HepG2 (cell line): Measurements from ENCODE around the gene PRRT2. TPM values are rescaled to one million over a fixed set of nuclear protein-coding genes. Genes with fewer than 3 reads are reported as not detected.

Source experiments
- ARHGAP35 ChIP-seq: sonication (generic); formaldehyde crosslinking; IDR thresholded peaks from 2 replicates; pipeline ENCODE4 v1.9.0; 2022; ENCODE audit warnings: mild to moderate bottlenecking, inconsistent platforms, moderate library complexity, missing genetic modification reagents, borderline replicate concordance
- ATF1 ChIP-seq: IDR thresholded peaks from 2 replicates; pipeline ENCODE4 v1.6.1; 2016; ENCODE audit warnings: mild to moderate bottlenecking, control low read depth
- BRD4 ChIP-seq: sonication (generic); formaldehyde crosslinking; IDR thresholded peaks from 2 replicates; pipeline ENCODE4 v1.4.0; 2020; ENCODE audit warnings: missing genetic modification reagents
- CSRNP1 ChIP-seq: sonication (generic); formaldehyde crosslinking; IDR thresholded peaks from 2 replicates; pipeline ENCODE4 v1.8.1; 2023; ENCODE audit warnings: mild to moderate bottlenecking, missing genetic modification reagents
- FLYWCH1 ChIP-seq: sonication (generic); formaldehyde crosslinking; IDR thresholded peaks from 2 replicates; pipeline ENCODE4 v1.8.1; 2023; ENCODE audit warnings: mild to moderate bottlenecking, missing genetic modification reagents
- KDM2A ChIP-seq: sonication (generic); formaldehyde crosslinking; IDR thresholded peaks from 2 replicates; pipeline ENCODE4 v1.4.0; 2020; ENCODE audit warnings: low read depth, missing genetic modification reagents, borderline replicate concordance
- KLF12 ChIP-seq: sonication (generic); formaldehyde crosslinking; IDR thresholded peaks from 2 replicates; pipeline ENCODE4 v1.4.0; 2020; ENCODE audit warnings: missing genetic modification reagents, borderline replicate concordance
- KMT2B ChIP-seq: IDR thresholded peaks from 2 replicates; pipeline ENCODE4 v1.6.1; 2016; ENCODE audit warnings: missing genetic modification reagents, missing compliant biosample characterization
- MAZ ChIP-seq, 2 experiments: sonication (generic) in 1 of 2; formaldehyde crosslinking in 1 of 2; IDR thresholded peaks; 2 replicates each; pipeline versions ENCODE4 v1.5.0 to v1.6.1; 2012 to 2020; ENCODE audit warnings: low read depth in 2 of 2, mild to moderate bottlenecking in 2 of 2, borderline replicate concordance in 1 of 2, improper control_type of control experiment in 1 of 2, low read length in 1 of 2, missing genetic modification reagents in 1 of 2, moderate library complexity in 1 of 2
- MXI1 ChIP-seq: IDR thresholded peaks from 3 replicates; pipeline ENCODE4 v1.6.1; 2012; ENCODE audit warnings: low read depth, low read length, inconsistent platforms, borderline replicate concordance
- POLR2AphosphoS5 ChIP-seq: IDR thresholded peaks from 2 replicates; pipeline ENCODE4 v1.6.1; 2012; ENCODE audit warnings: low read depth, low read length
- TOPORS ChIP-seq: sonication (generic); formaldehyde crosslinking; IDR thresholded peaks from 2 replicates; pipeline ENCODE4 v1.8.0; 2023; ENCODE audit warnings: mild to moderate bottlenecking, missing genetic modification reagents
- ZBTB3 ChIP-seq: sonication (generic); formaldehyde crosslinking; IDR thresholded peaks from 2 replicates; pipeline ENCODE4 v1.4.0; 2020; ENCODE audit warnings: low read depth, mild to moderate bottlenecking, moderate library complexity, missing genetic modification reagents, borderline replicate concordance
- ZC3H4 ChIP-seq: sonication (generic); formaldehyde crosslinking; IDR thresholded peaks from 2 replicates; pipeline ENCODE4 v1.4.0; 2020; ENCODE audit warnings: missing genetic modification reagents, borderline replicate concordance
- ZFX ChIP-seq: sonication (generic); formaldehyde crosslinking; IDR thresholded peaks from 2 replicates; pipeline ENCODE4 v1.4.0; 2020; ENCODE audit warnings: mild to moderate bottlenecking, low read depth, missing genetic modification reagents, moderate library complexity
- ZNF577 ChIP-seq: sonication (generic); formaldehyde crosslinking; IDR thresholded peaks from 2 replicates; pipeline ENCODE4 v1.4.0; 2020; ENCODE audit warnings: mild to moderate bottlenecking, low read depth, missing genetic modification reagents, borderline replicate concordance
- ZNF709 ChIP-seq: sonication (generic); formaldehyde crosslinking; IDR thresholded peaks from 2 replicates; pipeline ENCODE4 v1.5.0; 2020; ENCODE audit warnings: mild to moderate bottlenecking, missing genetic modification reagents
- polyA plus RNA-seq, 8 experiments: library from polyadenylated mRNA; depleted of rRNA in 3 of 8; stranded (reverse) in 7 of 8; unstranded in 1 of 8; fragments of >200 nt; fragmentation: Illumina TruSeq in 4 of 8; extraction: Trizol in 4 of 8; gene quantifications; 2 replicates each; pipeline versions ENCODE4 v1.2.1 to v1.2.3, GENCODE V29; 2011 to 2016; ENCODE audit warnings: low read depth in 4 of 8, missing spikeins in 1 of 8, mixed read lengths in 1 of 8; ENCODE audit not compliant: insufficient read depth in 1 of 8
- total RNA-seq, 5 experiments: library from RNA; depleted of rRNA; stranded (reverse); fragments of >200 nt; fragmentation: Illumina TruSeq; extraction: Trizol; gene quantifications; 2 replicates each; pipeline ENCODE4 v1.2.3, GENCODE V29; 2016; ENCODE audit warnings: low read depth in 1 of 5
- TF ChIP-seq, protein P1 (sequence below): sonication (generic); formaldehyde crosslinking; IDR thresholded peaks from 2 replicates; pipeline ENCODE4 v1.5.0; 2020; ENCODE audit warnings: mild to moderate bottlenecking, missing genetic modification reagents
- TF ChIP-seq, protein P2 (sequence below): sonication (generic); formaldehyde crosslinking; IDR thresholded peaks from 2 replicates; pipeline ENCODE4 v1.4.0; 2020; ENCODE audit warnings: missing genetic modification reagents

The PRRT2 gene
- total and polyA plus RNA-seq, 2 of the 13 experiments (the other 11 are each of a cell fraction or from before 2014, with no cell fraction given): 0.51 to 1.1 TPM

GRCh38 chr16:29815793-29816693, 4.0 kb downstream of the PRRT2 start, which contains the start of gene PAGR1 (continued):
- TF ChIP-seq ZNF577 (CRISPR knock-in tag): no peak
- TF ChIP-seq ARHGAP35 (CRISPR knock-in tag): peak; percentile 83; the same call in 1 of the 2 replicates
- no peak; the same call in 1 of the 2 replicates for TF ChIP-seq ATF1
- peak; percentile 83 for TF ChIP-seq KMT2B (CRISPR knock-in tag)
- TF ChIP-seq ZFX (CRISPR knock-in tag): peak; percentile 82
- peak; percentile 88; the same call in 1 of the 2 replicates for TF ChIP-seq FLYWCH1 (CRISPR knock-in tag)
- TF ChIP-seq TOPORS: peak; percentile 72; the same call in 1 of the 2 replicates
- TF ChIP-seq KDM2A: peak; percentile 93
- peak; percentile 98 for TF ChIP-seq POLR2AphosphoS5
- TF ChIP-seq MAZ (IDR thresholded peaks at IDR 0.05; ENCODE audit: borderline replicate concordance, low read depth, low read length): peak; percentile 67
- peak; percentile 86 for TF ChIP-seq MAZ (CRISPR knock-in tag; IDR thresholded peaks at IDR 0.05; ENCODE audit: low read depth)
- TF ChIP-seq, protein P1, sequence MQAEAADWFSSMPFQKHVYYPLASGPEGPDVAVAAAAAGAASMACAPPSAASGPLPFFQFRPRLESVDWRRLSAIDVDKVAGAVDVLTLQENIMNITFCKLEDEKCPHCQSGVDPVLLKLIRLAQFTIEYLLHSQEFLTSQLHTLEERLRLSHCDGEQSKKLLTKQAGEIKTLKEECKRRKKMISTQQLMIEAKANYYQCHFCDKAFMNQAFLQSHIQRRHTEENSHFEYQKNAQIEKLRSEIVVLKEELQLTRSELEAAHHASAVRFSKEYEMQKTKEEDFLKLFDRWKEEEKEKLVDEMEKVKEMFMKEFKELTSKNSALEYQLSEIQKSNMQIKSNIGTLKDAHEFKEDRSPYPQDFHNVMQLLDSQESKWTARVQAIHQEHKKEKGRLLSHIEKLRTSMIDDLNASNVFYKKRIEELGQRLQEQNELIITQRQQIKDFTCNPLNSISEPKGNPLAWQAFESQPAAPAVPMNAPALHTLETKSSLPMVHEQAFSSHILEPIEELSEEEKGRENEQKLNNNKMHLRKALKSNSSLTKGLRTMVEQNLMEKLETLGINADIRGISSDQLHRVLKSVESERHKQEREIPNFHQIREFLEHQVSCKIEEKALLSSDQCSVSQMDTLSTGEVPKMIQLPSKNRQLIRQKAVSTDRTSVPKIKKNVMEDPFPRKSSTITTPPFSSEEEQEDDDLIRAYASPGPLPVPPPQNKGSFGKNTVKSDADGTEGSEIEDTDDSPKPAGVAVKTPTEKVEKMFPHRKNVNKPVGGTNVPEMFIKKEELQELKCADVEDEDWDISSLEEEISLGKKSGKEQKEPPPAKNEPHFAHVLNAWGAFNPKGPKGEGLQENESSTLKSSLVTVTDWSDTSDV (CRISPR knock-in tag): peak; percentile 89
- TF ChIP-seq ZNF709 (CRISPR knock-in tag): peak; percentile 80
- TF ChIP-seq, protein P2, sequence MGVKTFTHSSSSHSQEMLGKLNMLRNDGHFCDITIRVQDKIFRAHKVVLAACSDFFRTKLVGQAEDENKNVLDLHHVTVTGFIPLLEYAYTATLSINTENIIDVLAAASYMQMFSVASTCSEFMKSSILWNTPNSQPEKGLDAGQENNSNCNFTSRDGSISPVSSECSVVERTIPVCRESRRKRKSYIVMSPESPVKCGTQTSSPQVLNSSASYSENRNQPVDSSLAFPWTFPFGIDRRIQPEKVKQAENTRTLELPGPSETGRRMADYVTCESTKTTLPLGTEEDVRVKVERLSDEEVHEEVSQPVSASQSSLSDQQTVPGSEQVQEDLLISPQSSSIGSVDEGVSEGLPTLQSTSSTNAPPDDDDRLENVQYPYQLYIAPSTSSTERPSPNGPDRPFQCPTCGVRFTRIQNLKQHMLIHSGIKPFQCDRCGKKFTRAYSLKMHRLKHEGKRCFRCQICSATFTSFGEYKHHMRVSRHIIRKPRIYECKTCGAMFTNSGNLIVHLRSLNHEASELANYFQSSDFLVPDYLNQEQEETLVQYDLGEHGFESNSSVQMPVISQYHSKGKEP (CRISPR knock-in tag): 0 out of 2 replicates have a peak, but pooled peaks have one; percentile 45
- TF ChIP-seq KLF12 (CRISPR knock-in tag): peak; percentile 85; the same call in 1 of the 2 replicates
- peak; percentile 89; the same call in 2 of the 3 replicates for TF ChIP-seq MXI1
- peak; percentile 47; the same call in 1 of the 2 replicates for TF ChIP-seq ZC3H4 (CRISPR knock-in tag)
- peak; percentile 89 for TF ChIP-seq BRD4 (CRISPR knock-in tag)
- peak; percentile 92; the same call in 1 of the 2 replicates for TF ChIP-seq CSRNP1 (CRISPR knock-in tag)
- peak; percentile 85; the same call in 1 of the 2 replicates for TF ChIP-seq ZBTB3
